Fibroblast of peridontal ligament (primary cell): ENCODE measurements around the gene RBM28.
A peak's percentile ranks its signal among the peaks of the same experiment; 100 is the strongest.
"Not testable (repeated sequence)": the region's sequence is repeated elsewhere in the genome, so short reads cannot be mapped to it uniquely, and the experiment has no call there.

Experiments
- DNase-seq: peaks from one replicate; pipeline ENCODE4 v3.0.0-alpha.2; 2010; ENCODE audit errors: extremely low read depth

RBM28 gene

DNA sequence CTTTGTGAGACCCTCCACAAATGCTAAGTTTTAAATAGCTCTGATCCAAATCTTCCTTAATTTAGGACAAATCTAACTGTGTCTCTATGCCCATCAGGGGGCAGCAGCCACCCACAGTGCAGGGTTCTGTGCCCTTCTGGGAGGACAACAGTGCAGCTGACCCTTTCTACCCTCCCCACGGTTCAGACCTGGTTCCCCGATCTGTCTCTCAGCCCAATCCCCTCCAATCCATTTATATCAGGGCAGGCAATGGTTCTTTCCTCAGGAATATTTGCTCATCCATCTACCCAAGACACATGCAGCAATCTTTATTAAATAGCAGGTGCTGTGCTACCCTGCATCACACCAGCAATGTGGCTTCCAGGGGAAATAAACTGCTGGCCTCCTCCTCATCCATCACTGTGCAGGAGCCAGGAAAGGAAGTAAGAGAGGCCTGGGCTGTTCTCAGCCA lies 4.0 kb upstream of the RBM28 start:
- DNase-seq = peak; percentile 61

DNA sequence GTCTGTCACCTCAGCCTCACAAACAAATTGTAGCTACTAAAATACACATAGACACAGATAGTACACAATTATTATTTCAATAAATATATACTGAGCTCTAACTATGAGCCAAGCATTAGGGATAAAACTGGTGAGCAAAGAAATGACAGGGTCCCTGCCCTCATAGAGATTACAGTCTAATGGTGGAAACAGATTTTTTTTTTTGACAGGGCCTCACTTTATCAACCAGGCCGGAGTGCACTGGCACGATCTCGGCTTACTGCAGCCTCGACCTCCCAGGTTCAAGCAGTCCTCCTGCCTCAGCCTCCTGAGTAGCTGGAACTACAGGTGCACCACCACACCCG lies 695 bp upstream of the RBM28 start:
- DNase-seq = no peak

- DNase-seq = no peak
These were observed 2.0 kb downstream of the RBM28 start for GRCh38 chr7:128341733-128342132.

GRCh38 chr7:128335730-128336129 lies 8.0 kb downstream of the RBM28 start:
- no peak for DNase-seq

DNA sequence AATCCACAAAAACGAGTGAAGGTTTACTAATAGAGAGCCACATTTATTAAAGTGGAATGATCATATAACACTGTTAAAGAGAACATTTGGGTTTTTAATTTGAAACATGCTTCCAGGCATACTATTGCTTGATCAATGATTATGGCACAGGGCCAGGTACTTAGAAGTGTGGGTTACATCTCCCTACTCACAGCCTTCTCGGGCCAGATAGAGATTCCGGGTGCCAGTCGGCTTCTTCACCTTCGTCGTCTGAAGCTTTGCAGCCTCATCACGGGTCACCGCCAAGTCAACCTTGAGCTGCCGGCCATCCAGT lies 19.4 kb downstream of the RBM28 start:
- no peak for DNase-seq

DNA sequence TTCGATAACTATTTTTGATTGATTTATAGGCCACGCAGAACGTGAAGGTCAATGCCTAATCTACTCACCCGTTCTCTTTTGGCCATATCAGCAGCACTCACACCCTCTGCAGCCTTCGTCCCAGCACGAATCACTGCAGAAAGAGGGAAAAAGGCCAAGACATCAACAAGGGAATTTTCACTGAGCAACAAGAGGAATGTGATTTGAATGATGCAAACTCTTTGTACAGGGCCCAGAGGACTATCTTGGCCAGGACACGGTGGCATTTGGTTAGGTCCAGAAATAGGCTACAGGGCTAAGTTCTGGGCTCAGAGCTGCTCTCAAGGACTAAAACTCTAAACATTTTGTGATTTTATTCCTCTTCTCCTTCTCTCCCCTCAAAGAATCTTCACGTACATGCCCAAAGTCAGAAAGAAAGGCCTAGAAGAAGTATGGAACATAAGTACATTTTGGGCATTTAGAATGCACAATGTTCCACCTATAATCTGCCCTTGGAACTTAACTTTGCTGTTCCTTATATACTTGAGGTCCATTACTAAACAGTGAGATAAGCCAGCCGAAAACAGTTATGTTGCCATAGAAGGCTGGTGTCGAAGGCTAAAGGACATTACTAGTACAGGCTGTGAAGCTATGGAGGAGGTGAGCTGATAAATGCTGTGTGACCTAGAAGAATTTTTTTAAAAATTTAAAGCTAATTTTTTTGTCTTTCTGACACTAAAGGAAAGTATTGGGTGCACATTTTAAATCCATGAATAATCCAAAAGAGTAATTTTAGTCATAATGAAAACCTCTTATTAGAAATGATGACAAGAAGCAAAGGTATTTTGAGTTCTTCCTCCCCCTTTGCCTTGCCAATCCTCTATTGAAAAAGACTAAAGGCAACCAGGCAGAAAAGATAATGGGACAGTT lies 20.0 kb downstream of the RBM28 start:
- peak; percentile 55 for DNase-seq

DNA sequence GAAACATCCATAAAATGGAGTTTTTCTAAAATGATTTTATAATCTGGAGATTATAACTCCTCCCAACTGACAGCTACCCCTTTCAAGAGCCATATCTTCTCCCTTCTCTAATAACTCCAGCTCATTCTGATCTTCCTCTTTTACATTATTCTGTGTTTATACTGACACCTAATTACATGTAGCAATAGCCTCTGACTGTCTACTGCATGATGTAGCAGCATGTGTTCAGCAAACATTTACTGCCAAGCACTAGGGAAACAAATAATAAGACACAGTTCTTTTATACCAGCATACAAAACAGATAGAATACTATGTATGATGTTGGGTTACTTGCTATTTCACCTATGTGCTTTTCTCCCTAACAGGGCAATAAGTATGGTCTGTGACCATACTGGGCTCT lies 20.7 kb downstream of the RBM28 start:
- DNase-seq = no peak

DNA sequence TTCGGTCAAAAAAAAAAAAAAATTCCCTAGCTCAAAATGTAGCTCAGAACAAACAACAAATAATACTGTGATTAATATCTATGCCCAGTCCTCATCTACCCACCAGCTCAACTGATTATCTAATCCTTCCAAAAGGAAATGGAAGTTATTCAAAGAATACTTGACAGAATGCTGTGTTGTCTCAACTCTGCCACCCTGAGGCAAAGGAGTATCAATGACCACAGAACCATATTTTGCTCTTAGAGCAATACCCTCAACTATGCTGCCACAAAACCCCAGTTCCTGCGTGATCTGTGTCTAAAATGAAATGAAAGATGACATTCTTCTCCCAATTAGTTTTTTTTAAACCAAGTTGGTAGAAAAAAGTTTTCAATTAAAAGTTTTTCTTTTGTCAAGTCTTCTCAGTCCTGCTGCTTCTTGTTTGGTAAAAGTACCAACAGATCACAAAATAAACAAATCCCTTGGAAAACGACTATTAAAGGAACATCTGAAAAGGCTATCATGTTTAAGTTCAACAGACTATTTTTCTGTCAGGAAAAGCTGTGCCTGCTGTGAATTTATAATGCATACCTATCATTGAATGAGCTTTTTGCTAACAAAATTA lies 21.6 kb downstream of the RBM28 start:
- DNase-seq = peak; percentile 80

GRCh38 chr7:128321044-128321422 lies 22.7 kb downstream of the RBM28 start:
- no peak for DNase-seq

DNA sequence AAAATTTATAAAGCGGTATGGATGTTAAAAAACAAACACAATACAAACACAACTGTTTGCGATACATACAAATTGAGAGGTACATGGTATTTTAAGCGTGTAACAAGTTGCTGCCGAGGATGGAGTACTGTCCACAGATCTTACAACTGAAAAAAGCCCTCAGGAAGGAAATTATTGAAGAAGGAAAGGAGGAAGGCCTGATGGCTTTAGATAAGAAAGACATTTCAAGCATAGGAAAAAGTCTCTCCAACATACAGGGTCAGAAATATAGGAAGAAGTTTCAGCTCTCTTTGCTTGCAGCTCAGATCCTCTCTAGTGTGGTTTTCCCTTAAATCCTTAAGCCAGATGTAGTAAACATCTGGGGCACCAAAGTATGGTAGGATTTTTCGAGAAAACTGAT lies 25.0 kb downstream of the RBM28 start:
- DNase-seq = no peak

DNA sequence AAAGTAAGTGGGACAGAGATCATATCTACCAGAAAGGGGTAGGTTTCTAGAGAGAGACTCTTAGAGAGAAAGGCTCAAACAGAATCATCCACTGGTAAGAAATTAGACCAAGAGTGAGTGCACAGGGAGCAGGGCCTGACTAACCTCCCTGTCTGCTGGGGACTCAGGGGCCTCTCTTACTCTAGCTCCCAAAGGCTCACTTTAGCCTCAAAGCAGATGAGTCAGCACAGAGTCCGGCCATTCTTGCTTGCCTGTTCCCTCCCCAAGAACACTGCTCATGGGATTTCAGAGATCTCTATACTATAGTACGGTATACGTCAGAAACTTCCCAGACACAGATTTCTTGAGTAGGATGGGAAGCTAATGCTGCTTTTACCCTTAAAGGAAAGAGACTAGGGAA lies 32.7 kb downstream of the RBM28 start:
- peak; percentile 16 for DNase-seq

- DNase-seq = no peak
These were observed 33.2 kb downstream of the RBM28 start for GRCh38 chr7:128310499-128310898.

- DNase-seq = no peak
These were observed 33.7 kb downstream of the RBM28 start for GRCh38 chr7:128309976-128310375.

GRCh38 chr7:128309124-128309523 lies 34.6 kb downstream of the RBM28 start:
- no peak for DNase-seq

GRCh38 chr7:128307061-128307460 lies 36.6 kb downstream of the RBM28 start:
- no peak for DNase-seq

GRCh38 chr7:128304212-128304611 lies 39.5 kb downstream of the RBM28 start:
- peak; percentile 21 for DNase-seq

GRCh38 chr7:128303643-128304042 lies 40.1 kb downstream of the RBM28 start:
- no peak for DNase-seq

DNA sequence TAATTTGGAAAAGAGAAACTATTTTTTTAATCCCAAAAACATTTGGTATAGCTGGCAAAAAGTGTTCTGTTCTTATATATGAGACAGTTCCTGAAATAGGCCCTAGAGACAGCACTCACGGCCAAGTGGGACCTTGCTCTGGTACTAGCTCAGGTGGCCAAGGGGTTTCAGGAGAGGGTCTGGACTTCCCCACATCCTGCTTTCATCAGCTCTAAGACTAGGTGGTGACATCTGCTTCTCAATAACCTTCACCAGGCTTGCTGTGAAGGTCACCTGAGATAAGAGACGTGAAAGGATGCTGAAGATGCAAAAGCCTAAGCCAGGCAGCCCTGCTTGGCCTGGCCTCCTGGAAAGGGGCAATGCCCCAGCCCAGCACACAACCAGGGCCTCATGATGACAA lies 40.6 kb downstream of the RBM28 start:
- DNase-seq = no peak

- no peak for DNase-seq
These were observed 41.6 kb downstream of the RBM28 start for GRCh38 chr7:128302139-128302538.

DNA sequence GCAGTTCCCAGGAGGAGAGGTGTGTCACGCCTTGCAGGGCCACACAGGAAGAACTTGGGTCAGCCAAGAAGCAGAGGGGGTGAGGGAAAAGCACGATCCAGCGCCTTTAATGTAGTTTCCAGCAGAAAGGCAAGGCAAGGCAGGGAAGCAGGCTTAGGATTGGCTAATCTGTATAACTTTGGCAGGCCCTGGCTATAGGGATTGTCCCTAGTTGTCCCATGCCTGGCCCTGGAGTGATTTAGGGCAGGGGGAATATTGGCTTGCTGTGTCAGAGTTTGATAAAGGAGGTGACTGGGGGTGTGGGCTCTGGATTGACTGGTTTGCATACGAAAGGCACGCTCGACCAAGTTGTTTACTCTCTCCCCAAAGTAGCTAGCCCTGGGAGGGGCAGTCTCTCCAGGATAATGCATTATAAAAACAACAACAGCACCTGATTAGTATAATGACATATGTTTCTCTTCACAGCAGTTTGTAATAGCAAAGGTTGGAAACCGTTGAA lies 44.5 kb downstream of the RBM28 start:
- DNase-seq = no peak

GRCh38 chr7:128298004-128298403 lies 45.7 kb downstream of the RBM28 start:
- not testable (repeated sequence) for DNase-seq

DNA sequence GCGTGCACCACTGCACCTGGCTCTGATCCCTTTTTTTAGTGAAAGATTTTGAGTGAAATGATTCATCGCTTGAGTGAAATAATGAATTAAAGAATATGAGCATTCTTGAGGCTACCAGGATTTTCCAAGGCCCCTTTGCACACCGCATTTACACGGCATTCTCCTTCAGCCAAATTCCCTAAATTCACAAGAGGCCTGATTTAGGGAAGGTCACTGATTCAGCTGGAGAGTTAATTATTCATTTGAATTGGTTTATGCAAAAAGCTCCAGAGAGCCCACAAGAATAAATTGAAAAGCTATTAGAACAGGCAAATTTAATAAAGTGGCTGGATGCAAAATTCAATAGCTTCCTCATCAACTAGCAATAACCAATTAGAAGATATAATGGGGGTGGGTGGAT lies 56.2 kb downstream of the RBM28 start:
- no peak for DNase-seq

GRCh38 chr7:128284102-128284501 lies 59.6 kb downstream of the RBM28 start:
- no peak for DNase-seq
